Esophagus squamous epithelium (tissue), 5 donors: ENCODE results near the gene SCUBE2. TPM values are rescaled to one million over a fixed set of nuclear protein-coding genes. Genes with fewer than 3 reads are reported as not detected.

Source experiments
- DNase-seq: peaks from one replicate; lab custom pipeline; 2025; lab: John Stamatoyannopoulos, UW
- H3K27ac ChIP-seq, 4 donors: fragments of 200-600 bp; sonication (generic); one replicate each; pipeline ENCODE4 v1.5.1; 2016 to 2019; ENCODE audit warnings: mild to moderate bottlenecking in 1 of 4
- H3K27me3 ChIP-seq, 4 donors: fragments of 200-600 bp; sonication (generic); 1 replicate in 3 of 4; 2 replicates in 1 of 4; pipeline versions ENCODE4 v1.5.1 to v1.6.0; 2017 to 2021; ENCODE audit warnings: antibody characterized with exemption in 1 of 4
- H3K36me3 ChIP-seq, 3 donors: fragments of 200-600 bp; sonication (generic); one replicate each; pipeline ENCODE4 v1.5.1; 2016 to 2019
- H3K4me1 ChIP-seq, 3 donors: fragments of 200-600 bp; sonication (generic); one replicate each; pipeline ENCODE4 v1.5.1; 2017 to 2019
- H3K4me3 ChIP-seq, 4 donors: fragments of 200-600 bp; sonication (generic); 1 replicate in 3 of 4; 2 replicates in 1 of 4; pipeline ENCODE4 v1.5.1; 2016 to 2019; ENCODE audit warnings: mild to moderate bottlenecking in 2 of 4, moderate library complexity in 1 of 4
- H3K9me3 ChIP-seq, 3 donors: fragments of 200-600 bp; sonication (generic); one replicate each; pipeline ENCODE4 v1.5.1; 2016 to 2019
- POLR2A ChIP-seq, 4 donors: fragments of 450-650 bp; IDR thresholded peaks; one replicate each; pipeline ENCODE4 v1.6.1; 2017; ENCODE audit warnings: antibody characterized with exemption in 4 of 4, mild to moderate bottlenecking in 4 of 4, moderate library complexity in 3 of 4
- WGBS, 2 donors: methylation state at CpG; one replicate each; pipeline ENCODE4 v1.1.5; 2018; 5-methylcytosine and 5-hydroxymethylcytosine counted together
- intact Hi-C: fragments of 100-400 bp; cut with DNase I; formaldehyde crosslinking; loops from one replicate; pipeline ENCODE4 v1.15.0; 2022
- total RNA-seq, 4 donors: library from RNA; depleted of rRNA; stranded (reverse); fragments of >200 nt; gene quantifications; one replicate each; pipeline ENCODE4 v1.1.0, GENCODE V29; 2016
- TF ChIP-seq, protein P1 (sequence below), 6 experiments: fragments of 450-650 bp in 4 of 6; fragments of 200-600 bp in 2 of 6; sonication (generic) in 2 of 6; IDR thresholded peaks; one replicate each; pipeline ENCODE4 v1.5.1; 2016 to 2019; ENCODE audit warnings: antibody characterized with exemption in 6 of 6, mild to moderate bottlenecking in 4 of 6, moderate library complexity in 4 of 6
- donor health status: DM: yes; HTN: yes; CAD: no.

Gene SCUBE2
- total RNA-seq, 4 donors from 2014 or later: 0.97 to 4.9 (median 3.8) TPM

GRCh38 chr11:9022961-9023680 is 68.3 kb downstream of the SCUBE2 start:
- 84 to 91% methylated on average over 9 of the region's 9 CpGs for WGBS, 2 donors
- DNase-seq: no peak
- intact Hi-C loops: no loop called here
- Histone ChIP-seq H3K27ac (no peak overlapping the region), H3K4me3 (no peak overlapping the region), H3K36me3 (no peaks in the 10 kb centered on the region), H3K9me3 (no peaks in the 10 kb centered on the region), H3K4me1 (no peaks in the 10 kb centered on the region), H3K27me3 (no peaks in the 10 kb centered on the region)
- TF ChIP-seq POLR2A (IDR thresholded peaks at IDR 0.05): no peak
- TF ChIP-seq, protein P1, sequence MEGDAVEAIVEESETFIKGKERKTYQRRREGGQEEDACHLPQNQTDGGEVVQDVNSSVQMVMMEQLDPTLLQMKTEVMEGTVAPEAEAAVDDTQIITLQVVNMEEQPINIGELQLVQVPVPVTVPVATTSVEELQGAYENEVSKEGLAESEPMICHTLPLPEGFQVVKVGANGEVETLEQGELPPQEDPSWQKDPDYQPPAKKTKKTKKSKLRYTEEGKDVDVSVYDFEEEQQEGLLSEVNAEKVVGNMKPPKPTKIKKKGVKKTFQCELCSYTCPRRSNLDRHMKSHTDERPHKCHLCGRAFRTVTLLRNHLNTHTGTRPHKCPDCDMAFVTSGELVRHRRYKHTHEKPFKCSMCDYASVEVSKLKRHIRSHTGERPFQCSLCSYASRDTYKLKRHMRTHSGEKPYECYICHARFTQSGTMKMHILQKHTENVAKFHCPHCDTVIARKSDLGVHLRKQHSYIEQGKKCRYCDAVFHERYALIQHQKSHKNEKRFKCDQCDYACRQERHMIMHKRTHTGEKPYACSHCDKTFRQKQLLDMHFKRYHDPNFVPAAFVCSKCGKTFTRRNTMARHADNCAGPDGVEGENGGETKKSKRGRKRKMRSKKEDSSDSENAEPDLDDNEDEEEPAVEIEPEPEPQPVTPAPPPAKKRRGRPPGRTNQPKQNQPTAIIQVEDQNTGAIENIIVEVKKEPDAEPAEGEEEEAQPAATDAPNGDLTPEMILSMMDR (IDR thresholded peaks at IDR 0.05): no peak

DNA sequence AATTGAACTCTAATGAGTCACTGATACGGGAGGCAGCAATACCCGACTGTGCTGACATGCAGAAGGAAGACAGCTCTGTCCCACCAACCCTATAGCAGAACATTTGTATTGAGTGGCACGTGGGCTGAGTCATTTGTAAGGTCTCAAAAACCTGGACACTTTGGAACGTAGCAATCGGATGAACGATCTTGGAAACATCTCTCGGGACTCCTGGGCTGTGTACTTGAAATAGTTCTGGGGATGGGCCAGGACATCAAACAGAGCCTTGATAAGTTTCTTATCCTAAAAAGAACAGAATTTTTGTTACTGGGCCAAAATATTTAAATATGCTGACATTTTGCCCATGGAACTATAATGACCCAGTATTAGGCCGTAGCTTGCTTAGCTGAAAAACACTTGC is 70.5 kb downstream of the SCUBE2 start:
- no peak overlapping the region for H3K27ac ChIP-seq
- 68 to 78% methylated on average over 7 to 8 of the region's 8 CpGs for WGBS, 2 donors
- no peaks in the 10 kb centered on the region for H3K27me3 ChIP-seq
- no peak for DNase-seq
- no peak overlapping the region for H3K4me3 ChIP-seq
- TF ChIP-seq, protein P1 (IDR thresholded peaks at IDR 0.05): no peak
- TF ChIP-seq POLR2A (IDR thresholded peaks at IDR 0.05): no peak
- H3K36me3 ChIP-seq: no peaks in the 10 kb centered on the region
- intact Hi-C loops: no loop called here
- H3K9me3 ChIP-seq: no peaks in the 10 kb centered on the region
- peaks cover 0 to 15% (median 3%) of the 10 kb centered on the region in 3 donors for H3K4me1 ChIP-seq

DNA sequence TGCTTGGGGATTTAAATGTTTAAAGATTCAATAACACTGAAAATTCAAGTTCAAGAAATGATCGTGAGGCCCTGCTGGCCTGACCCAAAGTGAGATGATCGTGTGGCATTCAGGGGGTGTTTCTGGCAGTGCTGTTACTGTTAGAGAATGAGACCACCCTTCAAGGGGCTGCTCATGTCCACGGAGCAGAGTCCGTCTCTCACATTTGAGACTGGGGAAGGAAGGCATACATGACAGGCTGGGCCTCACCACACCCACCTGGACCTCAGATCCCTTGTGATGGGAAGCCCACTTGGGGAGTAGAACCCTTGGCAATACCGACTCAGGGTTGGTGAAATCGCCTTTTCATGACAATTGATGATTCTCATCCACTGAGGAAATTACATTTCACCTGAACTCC is 71.5 kb downstream of the SCUBE2 start:
- Histone ChIP-seq H3K4me3 (no peak overlapping the region), H3K4me1 (peaks cover 0 to 21% (median 3%) of the 10 kb centered on the region in 3 donors), H3K9me3 (no peaks in the 10 kb centered on the region), H3K36me3 (no peaks in the 10 kb centered on the region), H3K27me3 (no peaks in the 10 kb centered on the region), H3K27ac (no peak overlapping the region)
- no peak for TF ChIP-seq POLR2A (IDR thresholded peaks at IDR 0.05)
- TF ChIP-seq, protein P1 (IDR thresholded peaks at IDR 0.05): no peak
- intact Hi-C loops: loop anchor here (5.0 kb wide), 1 partner anchor 117 kb away; no protein-coding TSS in a partner anchor
- DNase-seq: no peak
- WGBS, 2 donors: 88 to 95% methylated on average over 5 to 6 of the region's 6 CpGs

GRCh38 chr11:9017773-9018172 is 73.6 kb downstream of the SCUBE2 start:
- WGBS, 2 donors: 63 to 68% methylated on average over 3 to 5 of the region's 5 CpGs
- no peaks in the 10 kb centered on the region for H3K9me3 ChIP-seq
- peak overlapping the region in 1 of 4 donors; percentile 14 for H3K27ac ChIP-seq
- no peak for DNase-seq
- intact Hi-C loops: loop anchor here (5.0 kb wide), 1 partner anchor 120 kb away; no protein-coding TSS in a partner anchor
- no peak overlapping the region for H3K4me3 ChIP-seq
- no peaks in the 10 kb centered on the region for H3K36me3 ChIP-seq
- H3K4me1 ChIP-seq: peaks cover 0 to 21% (median 3%) of the 10 kb centered on the region in 3 donors
- no peak for TF ChIP-seq POLR2A (IDR thresholded peaks at IDR 0.05)
- TF ChIP-seq, protein P1 (IDR thresholded peaks at IDR 0.05): no peak
- no peaks in the 10 kb centered on the region for H3K27me3 ChIP-seq

DNA sequence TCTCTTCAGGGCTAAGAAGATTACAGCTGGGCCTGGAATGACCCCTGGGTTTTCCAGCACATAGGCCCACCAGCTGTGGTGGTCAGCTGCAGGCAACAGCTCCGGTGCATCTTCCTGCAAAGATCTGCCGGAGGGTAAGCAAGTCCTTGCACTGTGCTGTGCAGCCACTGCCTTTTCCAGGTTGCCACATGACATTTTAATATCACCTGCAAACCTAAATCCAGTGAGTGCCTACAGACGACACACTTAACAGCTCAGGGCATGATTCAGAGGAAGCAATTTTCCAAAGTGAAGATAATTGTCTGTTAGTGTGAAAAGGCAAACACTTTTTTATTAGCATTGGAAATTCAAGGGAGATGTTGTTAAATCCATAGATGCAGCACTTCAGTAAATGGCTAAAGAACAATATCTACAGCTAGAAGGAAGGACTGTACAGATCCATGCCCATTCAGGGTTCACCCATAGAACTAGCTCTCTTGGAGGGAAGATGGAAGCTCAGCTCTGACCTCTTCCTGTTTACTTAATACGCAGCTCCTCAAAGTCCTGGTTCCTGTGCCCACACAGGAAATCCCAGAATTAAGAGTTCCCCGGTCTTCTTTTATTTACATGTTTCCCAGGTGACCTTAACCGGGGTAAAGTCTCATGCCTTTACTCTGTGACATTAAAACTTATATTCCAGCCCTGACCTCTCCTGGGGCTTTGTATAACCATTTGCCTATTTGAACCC is 74.3 kb downstream of the SCUBE2 start:
- no peak for DNase-seq
- Histone ChIP-seq H3K9me3 (no peaks in the 10 kb centered on the region), H3K27ac (peak overlapping the region in 1 of 4 donors; percentile 9), H3K36me3 (no peaks in the 10 kb centered on the region), H3K27me3 (no peaks in the 10 kb centered on the region), H3K4me3 (no peak overlapping the region), H3K4me1 (peaks cover 0 to 21% (median 3%) of the 10 kb centered on the region in 3 donors)
- no peak for TF ChIP-seq POLR2A (IDR thresholded peaks at IDR 0.05)
- TF ChIP-seq, protein P1 (IDR thresholded peaks at IDR 0.05): no peak
- intact Hi-C loops: loop anchor here (5.0 kb wide), 1 partner anchor 120 kb away; no protein-coding TSS in a partner anchor
- 58 to 59% methylated on average over 4 to 5 of the region's 6 CpGs for WGBS, 2 donors
